Keratinocyte (primary cell): ENCODE results near the gene CHST14. TPM values are rescaled to one million over a fixed set of nuclear protein-coding genes. Genes with fewer than 3 reads are reported as not detected.

Experiments
- DNase-seq: peaks from one replicate; pipeline ENCODE4 v3.0.0-alpha.2; 2011; ENCODE audit warnings: low read depth, missing footprints, low spot score
- FAIRE-seq: peaks from 2 replicates; lab custom pipeline; 2011; peaks lifted over from hg19 to GRCh38; lab: Jason Lieb, UNC
- H2AFZ ChIP-seq: 2 replicates; pipeline ENCODE4 v1.6.0; 2012; ENCODE audit warnings: low read length, control low read depth, inconsistent platforms; ENCODE audit not compliant: control insufficient read depth
- H3K27ac ChIP-seq: 2 replicates; pipeline ENCODE4 v1.5.1; 2011; ENCODE audit warnings: low read length; ENCODE audit not compliant: control insufficient read depth, insufficient read depth
- H3K27me3 ChIP-seq: 3 replicates; pipeline ENCODE4 v1.6.0; 2011; ENCODE audit warnings: low read length; ENCODE audit not compliant: control insufficient read depth, insufficient read depth; ENCODE audit errors: extremely low read depth
- H3K36me3 ChIP-seq, 2 experiments: 2 replicates in 1 of 2; 3 replicates in 1 of 2; pipeline ENCODE4 v1.5.1; 2011; ENCODE audit warnings: low read length in 2 of 2, mild to moderate bottlenecking in 1 of 2; ENCODE audit not compliant: control insufficient read depth in 2 of 2, insufficient read depth in 2 of 2; ENCODE audit errors: extremely low read depth in 1 of 2
- H3K4me1 ChIP-seq: 3 replicates; pipeline ENCODE4 v1.5.1; 2011; ENCODE audit warnings: low read length; ENCODE audit not compliant: control insufficient read depth, insufficient read depth; ENCODE audit errors: extremely low read depth
- H3K4me2 ChIP-seq: 3 replicates; pipeline ENCODE4 v1.6.0; 2011; ENCODE audit warnings: low read depth, low read length; ENCODE audit not compliant: control insufficient read depth, insufficient read depth; ENCODE audit errors: extremely low read depth
- H3K4me3 ChIP-seq, 3 experiments: fragments of 200-600 bp in 1 of 3; sonication (generic) in 1 of 3; 2 replicates in 2 of 3; 3 replicates in 1 of 3; pipeline ENCODE4 v1.5.1; 2011 to 2016; ENCODE audit warnings: low read length in 3 of 3, mild to moderate bottlenecking in 3 of 3, control low read depth in 2 of 3, inconsistent platforms in 1 of 3, low read depth in 1 of 3, mixed read lengths in 1 of 3, mixed run types in 1 of 3, moderate library complexity in 1 of 3; ENCODE audit not compliant: control insufficient read depth in 2 of 3, insufficient read depth in 2 of 3; ENCODE audit errors: extremely low read depth in 1 of 3
- H3K79me2 ChIP-seq: 2 replicates; pipeline ENCODE4 v1.6.0; 2012; ENCODE audit warnings: low read length; ENCODE audit not compliant: control insufficient read depth, insufficient read depth
- H3K9ac ChIP-seq: 3 replicates; pipeline ENCODE4 v1.6.0; 2011; ENCODE audit warnings: low read length; ENCODE audit not compliant: control insufficient read depth, insufficient read depth; ENCODE audit errors: extremely low read depth
- H3K9me1 ChIP-seq: 3 replicates; pipeline ENCODE4 v1.6.0; 2011; ENCODE audit warnings: low read length; ENCODE audit not compliant: control insufficient read depth, insufficient read depth; ENCODE audit errors: extremely low read depth
- H3K9me3 ChIP-seq: 2 replicates; pipeline ENCODE4 v1.5.1; 2012; ENCODE audit warnings: low read depth, low read length; ENCODE audit not compliant: control insufficient read depth
- H4K20me1 ChIP-seq: 3 replicates; pipeline ENCODE4 v1.6.0; 2011; ENCODE audit warnings: low read length; ENCODE audit not compliant: control insufficient read depth, insufficient read depth; ENCODE audit errors: extremely low read depth
- CTCF ChIP-seq, 3 experiments: IDR thresholded peaks in 1 of 3; conservative IDR thresholded peaks in 1 of 3; optimal IDR thresholded peaks in 1 of 3; 2 replicates in 2 of 3; 3 replicates in 1 of 3; pipeline versions ENCODE3 to v1.5.1; 2011; ENCODE audit warnings: low read length in 3 of 3, mild to moderate bottlenecking in 3 of 3, moderate library complexity in 2 of 3, control low read depth in 1 of 3, inconsistent platforms in 1 of 3; ENCODE audit not compliant: insufficient read depth in 2 of 3; ENCODE audit errors: extremely low read depth in 1 of 3
- EZH2 ChIP-seq: IDR thresholded peaks from one replicate; pipeline ENCODE4 v1.6.1; 2012; ENCODE audit warnings: inconsistent platforms, mild to moderate bottlenecking, low read length, moderate library complexity
- dilution Hi-C: fragments of 300-500 bp; cut with MboI; formaldehyde crosslinking; loops from one replicate; pipeline ENCODE4 v1.7.0; 2020; ENCODE audit warnings: low sequenced_read_pairs; ENCODE audit not compliant: extremely low pct_ligation_motif_present
- polyA minus RNA-seq, 3 experiments: library from RNA; depleted of rRNA, polyadenylated mRNA; stranded (reverse); fragments of >200 nt; gene quantifications; 1 replicate in 1 of 3; 2 replicates in 1 of 3; 3 replicates in 1 of 3; pipeline ENCODE4 v1.2.3, GENCODE V29; 2011
- polyA plus RNA-seq, 5 experiments: library from polyadenylated mRNA; depleted of rRNA in 3 of 5; stranded (reverse) in 3 of 5; stranded (forward) in 1 of 5; unstranded in 1 of 5; fragments of >200 nt; gene quantifications; 1 replicate in 1 of 5; 2 replicates in 3 of 5; 3 replicates in 1 of 5; pipeline versions ENCODE4 v1.2.1 to v1.2.3, GENCODE V29; 2011 to 2012; ENCODE audit warnings: missing spikeins in 2 of 5, low read depth in 1 of 5, low replicate concordance in 1 of 5

The CHST14 gene
- polyA plus RNA-seq (1.1 to 4.4 TPM (median 1.5 TPM) in 3 replicates), polyA minus RNA-seq (1.2 to 3.6 TPM (median 1.5 TPM) in 3 replicates)
- polyA plus RNA-seq (2011; ENCODE audit: low read depth), result 1.1 TPM
- polyA plus RNA-seq (2011; cell fraction: cytosol; rRNA removed), result 0.88 and 0.91 TPM in 2 replicates
- polyA plus RNA-seq (2011; cell fraction: nucleus; rRNA removed), result 3.9 and 4.0 TPM in 2 replicates
- 2.2 and 4.2 TPM in 2 replicates for polyA plus RNA-seq (2012; ENCODE audit: low replicate concordance)
- polyA minus RNA-seq (2011; cell fraction: cytosol; rRNA and poly(A)+ RNA removed), result 1.7 TPM
- 1.9 TPM in 2 replicates for polyA minus RNA-seq (2011; cell fraction: nucleus; rRNA and poly(A)+ RNA removed)

- no peaks in the 10 kb centered on the region for H3K9me1 ChIP-seq
Observed at GRCh38 chr15:40470423-40471104, at the start of gene CHST14. CHST14 (plus strand) TSS chr15:40470984; CDS start chr15:40471214, 230 bp downstream.

GRCh38 chr15:40421246-40422157 lies 49.3 kb upstream of the CHST14 start:
- TF ChIP-seq EZH2, result no peak
- peak; percentile 86 to 98 (median 98) for TF ChIP-seq CTCF (optimal IDR thresholded peaks at IDR 0.05 in 1 of 3, IDR thresholded peaks at IDR 0.05 in 1 of 3, conservative IDR thresholded peaks at IDR 0.05 in 1 of 3; ENCODE audit: extremely low read depth in 1 of 3, insufficient read depth in 2 of 3, low read length in 3 of 3)
- Histone ChIP-seq H3K9me1 (no peaks in the 10 kb centered on the region), H3K27me3 (no peaks in the 10 kb centered on the region), H3K79me2 (no peaks in the 10 kb centered on the region), H2AFZ (peak overlapping the region; percentile 64), H3K4me1 (peaks cover 17% of the 10 kb centered on the region), H4K20me1 (no peaks in the 10 kb centered on the region), H3K4me2 (peak overlapping the region; percentile 56), H3K9ac (no peak overlapping the region), H3K4me3 (peak overlapping the region in 1 of 3 experiments; percentile 44), H3K27ac (no peak overlapping the region), H3K36me3 (peaks cover 0 to under 1% of the 10 kb centered on the region in 2 experiments), H3K9me3 (no peaks in the 10 kb centered on the region)
- no peak for DNase-seq
- dilution Hi-C loops, result no loop called here
- FAIRE-seq, result no peak

More at GRCh38 chr15:40470423-40471104, at the start of gene CHST14:
- Histone ChIP-seq H3K36me3 (peaks cover 0 to 4% of the 10 kb centered on the region in 2 experiments), H3K79me2 (no peaks in the 10 kb centered on the region), H2AFZ (peak within 1 kb of the TSS; percentile 91), H3K4me2 (peak within 1 kb of the TSS; percentile 93), H3K27me3 (no peaks in the 10 kb centered on the region), H4K20me1 (no peaks in the 10 kb centered on the region), H3K27ac (no peak within 1 kb of the TSS), H3K9me3 (no peaks in the 10 kb centered on the region), H3K9ac (peak within 1 kb of the TSS; percentile 53), H3K4me3 (peak within 1 kb of the TSS; percentile 38 to 75 (median 60)), H3K4me1 (peaks cover 11% of the 10 kb centered on the region)
- no peak for DNase-seq
- FAIRE-seq, result no peak
- dilution Hi-C loops, result no loop called here
- TF ChIP-seq CTCF (optimal IDR thresholded peaks at IDR 0.05 in 1 of 3, IDR thresholded peaks at IDR 0.05 in 1 of 3, conservative IDR thresholded peaks at IDR 0.05 in 1 of 3; ENCODE audit: extremely low read depth in 1 of 3, insufficient read depth in 2 of 3, low read length in 3 of 3), result no peak
- no peak for TF ChIP-seq EZH2
